Measurements from ENCODE around the gene EEF1E1. TPM values are rescaled to one million over a fixed set of nuclear protein-coding genes. Genes with fewer than 3 reads are reported as not detected.

The EEF1E1 gene
- total and polyA plus RNA-seq, 2 of the 8 experiments (the other 6 are each of a cell fraction or from before 2014, with no cell fraction given) = 96.8 to 112 TPM

- TF ChIP-seq SP2 (IDR thresholded peaks at IDR 0.05; ENCODE audit: low read length) (no peak), JUND (IDR thresholded peaks at IDR 0.05; ENCODE audit: low read length) (no peak), CHD2 (IDR thresholded peaks at IDR 0.05; ENCODE audit: low read length) (no peak), POLR2AphosphoS5 (IDR thresholded peaks at IDR 0.05; ENCODE audit: low read depth, low read length) (no peak)
Measured at GRCh38 chr6:8082954-8083858, 19.1 kb downstream of the EEF1E1 start (continued).
